ENCODE measurements around the gene PSMD1.
"Not testable (repeated sequence)": the region's sequence is repeated elsewhere in the genome, so short reads cannot be mapped to it uniquely, and the experiment has no call there.

Gene PSMD1

DNA sequence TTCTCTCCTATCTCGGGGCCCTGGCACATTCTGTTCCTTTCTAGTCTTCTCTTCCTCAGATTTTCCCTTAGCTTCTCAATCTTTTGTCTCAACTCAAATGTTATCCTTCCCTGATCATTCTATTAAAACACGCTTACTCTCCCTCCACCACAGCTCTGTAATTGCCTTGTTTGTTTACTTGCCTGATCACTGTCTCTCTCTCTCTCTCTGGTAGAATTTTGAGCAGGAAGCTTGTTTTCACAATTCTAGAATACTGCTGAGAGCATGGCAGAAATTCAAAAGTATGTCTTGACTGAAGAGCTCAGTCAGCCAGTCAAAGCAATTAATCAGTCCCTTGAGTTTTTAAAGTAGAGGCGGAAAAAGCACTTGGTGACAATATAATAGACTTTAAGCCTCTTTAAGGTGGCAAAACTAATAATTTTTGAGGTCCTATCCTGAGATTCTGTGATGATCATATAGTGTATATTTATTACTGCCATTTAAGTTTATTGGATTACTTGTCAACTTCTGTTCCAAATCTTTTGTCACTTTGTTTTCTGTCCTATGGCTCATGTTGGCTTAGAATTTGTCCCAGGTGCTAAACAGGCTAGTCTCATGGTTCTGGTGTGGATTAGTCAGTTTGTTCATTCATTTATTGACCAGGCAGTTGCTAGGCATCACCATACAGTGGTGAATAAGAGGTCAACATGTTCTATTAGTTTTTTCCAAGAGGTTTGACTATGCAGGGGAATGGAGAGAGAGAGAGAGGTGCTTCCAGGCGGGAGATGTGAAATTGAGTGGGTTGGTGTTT, 2.3 kb downstream of the PSMD1 start:
- no peak for DNase-seq

DNA sequence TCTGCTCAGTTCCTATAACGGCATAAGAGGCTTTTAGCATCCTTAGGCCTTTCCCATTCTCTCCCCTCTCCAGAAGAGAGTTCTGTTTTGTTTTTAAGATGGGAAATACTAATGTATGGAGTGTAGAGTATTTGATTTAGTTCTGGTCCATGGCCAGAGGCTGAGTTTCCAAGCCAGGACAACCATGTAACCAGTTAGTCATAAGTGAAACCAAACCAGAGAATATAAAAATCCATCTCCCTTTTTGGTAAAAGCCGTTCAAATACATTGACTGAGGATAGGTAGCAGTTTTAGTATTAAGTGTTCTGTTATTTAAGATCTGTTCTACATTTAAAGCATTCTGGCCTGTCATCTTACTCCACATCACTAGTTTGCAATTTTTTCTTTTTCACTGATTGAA, 3.1 kb downstream of the PSMD1 start:
- DNase-seq: no peak

DNA sequence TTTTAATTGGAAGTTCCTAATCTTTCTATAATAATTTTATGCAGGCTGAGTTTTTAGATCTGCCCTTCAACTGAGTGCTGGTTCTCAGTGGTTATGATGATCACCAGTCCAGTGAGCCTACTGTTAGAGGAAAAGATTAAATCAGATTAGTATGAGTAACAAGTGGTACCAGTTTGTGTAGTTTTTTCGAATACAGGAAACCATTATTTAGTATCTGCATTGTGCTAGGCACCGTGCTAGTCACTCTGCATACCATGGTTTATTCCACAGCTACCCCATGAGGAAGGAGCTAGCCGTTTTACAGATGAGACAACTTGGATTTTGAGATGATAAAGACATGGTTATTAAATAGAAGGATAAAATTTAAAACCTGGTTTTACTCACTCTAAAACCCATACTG, 6.1 kb downstream of the PSMD1 start:
- no peak for DNase-seq

DNA sequence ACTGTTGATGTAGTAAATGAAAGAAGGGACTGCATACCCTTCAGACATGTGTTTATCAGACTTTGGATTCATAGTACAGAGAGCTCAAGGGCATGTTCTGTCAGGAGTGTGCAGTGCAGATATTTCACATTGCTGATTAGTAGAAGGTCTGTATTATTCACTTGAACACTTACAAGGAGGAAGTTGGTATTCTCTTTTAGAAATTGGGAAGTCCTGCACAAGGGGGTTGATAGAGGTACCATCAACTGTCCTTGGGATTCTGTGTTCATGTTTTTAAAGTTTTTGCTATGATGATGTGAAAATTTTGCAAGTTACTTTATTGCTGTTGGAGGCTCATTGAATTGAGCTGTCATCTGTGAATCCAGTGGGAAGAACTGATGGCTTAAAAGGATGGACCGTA, 6.7 kb downstream of the PSMD1 start:
- peak; percentile 27 to 49 for DNase-seq

- DNase-seq: no peak
Observed at GRCh38 chr2:231065966-231066365, 9.3 kb downstream of the PSMD1 start.

GRCh38 chr2:231067531-231067930, 10.9 kb downstream of the PSMD1 start:
- not testable (repeated sequence) for DNase-seq

GRCh38 chr2:231068525-231069222, 12.0 kb downstream of the PSMD1 start:
- no peak for DNase-seq

- DNase-seq: no peak
Observed at GRCh38 chr2:231069379-231070054, 12.8 kb downstream of the PSMD1 start.

GRCh38 chr2:231084565-231084964, 27.9 kb downstream of the PSMD1 start:
- no peak for DNase-seq

- DNase-seq: no peak
Observed at GRCh38 chr2:231088754-231089153, 32.1 kb downstream of the PSMD1 start.

DNA sequence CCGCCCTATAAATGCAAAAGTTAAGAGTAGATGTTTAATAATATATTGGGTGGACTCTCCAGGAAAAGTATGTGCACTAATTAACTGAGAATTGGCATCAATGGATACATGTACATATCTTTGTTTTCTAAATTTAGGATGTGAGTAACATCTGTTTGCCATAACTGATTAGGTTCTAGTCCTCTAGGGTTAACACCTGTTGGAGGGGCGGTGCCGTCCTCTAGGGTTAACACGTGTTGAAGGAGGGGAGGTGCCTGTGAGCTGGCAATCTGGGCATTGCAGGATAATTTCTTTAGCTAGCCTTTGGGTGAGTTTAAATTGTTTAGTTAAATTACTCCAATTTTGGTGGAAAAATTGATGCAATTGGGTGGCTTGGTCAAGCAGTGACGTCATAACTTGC, 37.3 kb downstream of the PSMD1 start:
- no peak for DNase-seq

GRCh38 chr2:231094736-231095346, 38.2 kb downstream of the PSMD1 start:
- no peak for DNase-seq

- no peak for DNase-seq
Observed at GRCh38 chr2:231099918-231100317, 43.3 kb downstream of the PSMD1 start.

DNA sequence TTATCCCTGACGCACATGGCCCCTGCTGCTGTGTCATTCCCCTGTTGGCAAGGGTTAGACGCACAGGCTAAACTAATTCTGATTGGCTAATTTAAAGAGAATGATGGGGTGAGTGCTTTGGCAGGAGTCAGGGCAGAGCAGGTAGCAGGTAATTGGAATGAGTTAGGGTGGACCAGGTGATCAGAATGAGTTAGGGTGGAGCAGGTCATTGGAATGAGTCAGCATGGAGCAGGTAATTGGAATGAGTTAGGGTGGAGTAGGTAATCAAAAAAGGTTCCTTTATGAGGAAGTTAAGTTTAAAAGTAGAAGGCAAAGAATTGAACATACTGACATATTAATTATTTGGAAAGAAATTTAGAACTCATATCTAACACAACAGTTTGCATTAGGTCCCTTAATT, 43.7 kb downstream of the PSMD1 start:
- DNase-seq: not testable (repeated sequence)

- DNase-seq: no peak
Observed at GRCh38 chr2:231100990-231101389, 44.3 kb downstream of the PSMD1 start.

DNA sequence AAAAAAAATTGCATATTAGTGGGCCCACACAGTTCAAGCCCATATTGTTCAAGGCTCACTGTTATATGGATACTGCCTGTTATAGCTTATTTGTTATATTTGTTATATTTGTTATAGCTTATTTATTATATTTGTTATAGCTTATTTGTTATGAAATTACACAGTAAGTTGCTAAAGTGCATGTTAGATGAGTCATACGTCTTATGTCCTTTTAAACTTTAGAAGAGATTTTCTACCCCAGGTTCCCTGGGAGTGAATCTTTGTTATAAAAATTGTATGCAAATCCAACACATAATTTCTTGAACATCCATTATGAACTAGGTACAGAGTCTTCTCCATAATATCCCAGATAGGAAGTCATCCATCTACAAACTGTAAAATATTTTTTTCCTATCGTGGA, 46.1 kb downstream of the PSMD1 start:
- no peak for DNase-seq

DNA sequence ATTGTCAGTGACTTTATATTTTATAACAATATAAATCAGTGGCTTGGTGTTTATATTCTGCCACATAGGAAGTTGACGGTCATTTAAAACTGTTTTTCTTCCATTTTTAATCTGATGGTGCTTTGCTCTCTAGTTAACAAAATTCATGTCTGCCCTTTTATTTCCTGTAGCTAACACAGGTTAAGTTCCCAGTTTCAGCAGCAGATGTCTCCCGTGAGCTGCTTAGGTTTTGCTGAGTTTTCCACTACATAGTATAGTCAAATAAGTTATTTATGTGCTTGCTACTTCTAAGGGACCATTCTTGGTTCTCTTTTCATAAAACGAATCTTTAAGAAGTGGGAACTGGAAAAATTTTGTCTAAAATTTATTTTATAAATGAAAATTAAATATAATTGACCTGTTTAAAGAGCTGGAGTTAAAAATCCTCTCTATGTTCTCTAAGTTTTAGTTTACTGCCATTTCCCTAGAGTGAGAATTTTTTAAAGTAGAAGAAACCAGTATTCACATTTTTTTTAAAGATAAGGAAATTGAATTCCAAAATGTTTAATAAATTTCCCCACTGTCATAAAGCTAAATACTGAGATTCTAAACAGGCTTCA, 47.5 kb downstream of the PSMD1 start:
- peak; percentile 61 to 70 for DNase-seq

- no peak for DNase-seq
Observed at GRCh38 chr2:231110551-231110950, 53.9 kb downstream of the PSMD1 start.

DNA sequence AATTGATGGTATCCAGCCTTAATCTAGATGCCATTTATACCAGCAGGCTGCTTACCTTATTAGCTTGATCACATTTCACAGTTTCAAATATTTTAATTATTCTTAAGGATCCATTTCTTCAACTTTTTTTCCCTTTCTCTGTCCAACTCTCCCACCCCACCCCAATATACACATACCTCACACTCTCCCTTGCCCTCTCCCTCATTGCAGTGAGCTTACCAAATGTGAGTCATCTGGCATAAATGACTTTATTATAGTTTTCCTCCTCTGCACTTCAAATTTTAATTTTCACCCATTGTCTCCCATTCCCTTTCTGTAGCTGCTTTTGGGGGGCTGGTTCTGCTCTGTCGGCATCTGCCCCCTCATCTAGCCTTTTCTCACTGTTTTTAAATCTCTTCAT, 55.3 kb downstream of the PSMD1 start:
- DNase-seq: no peak

GRCh38 chr2:231113489-231113888, 56.8 kb downstream of the PSMD1 start:
- no peak for DNase-seq

DNA sequence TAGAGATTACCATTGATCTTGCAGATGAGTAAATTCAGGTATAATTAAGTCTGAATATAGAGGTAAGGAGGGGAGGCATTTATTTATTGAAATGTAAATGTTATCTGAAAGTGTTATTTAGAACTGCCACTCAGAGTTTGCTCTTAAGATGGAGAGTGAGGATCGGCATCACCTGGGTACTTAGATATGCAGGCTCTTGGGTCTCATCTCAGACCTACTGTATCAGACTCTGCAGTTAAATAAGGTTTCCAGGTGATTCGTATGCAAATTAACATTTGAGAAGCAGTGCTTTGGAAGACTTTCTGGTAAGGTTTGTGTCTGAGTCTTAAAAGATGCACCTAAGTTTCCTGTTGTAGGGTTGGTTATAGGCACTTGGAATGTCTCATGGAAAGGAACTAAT, 59.0 kb downstream of the PSMD1 start:
- DNase-seq: no peak

DNA sequence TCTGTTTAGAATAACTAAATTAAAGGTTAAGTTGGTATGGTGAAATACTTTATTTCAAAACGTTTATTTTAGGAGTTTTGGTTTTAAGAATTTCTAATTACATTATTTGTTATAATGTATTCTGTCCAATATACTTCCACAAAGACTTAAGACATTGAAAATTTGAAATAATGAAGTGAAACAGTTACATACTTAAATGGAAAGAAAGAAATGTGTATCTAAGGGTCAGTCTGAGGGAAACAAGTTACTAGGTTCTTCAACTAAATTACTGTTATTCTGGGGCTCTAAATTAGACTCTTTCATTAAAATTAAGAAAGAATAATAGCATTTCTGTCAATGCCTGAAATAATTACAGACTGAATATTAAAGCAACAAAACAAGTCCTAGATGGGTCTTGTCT, 60.5 kb downstream of the PSMD1 start:
- DNase-seq: no peak
